GM12874 (cell line): ENCODE data around the gene CCDC85C.

ENCODE experiments used
- CTCF ChIP-seq: IDR thresholded peaks from 2 replicates; pipeline ENCODE4 v1.5.1; 2011; ENCODE audit warnings: low read depth, mild to moderate bottlenecking, control low read depth, low read length, moderate library complexity; ENCODE audit not compliant: insufficient read depth

Gene CCDC85C

GRCh38 chr14:99603471-99604277 lies at the start of gene CCDC85C:
TSS of gene CCDC85C (minus strand) at chr14:99604207. CDS start at chr14:99603959, 248 bp downstream.
- TF ChIP-seq CTCF, result no peak

DNA sequence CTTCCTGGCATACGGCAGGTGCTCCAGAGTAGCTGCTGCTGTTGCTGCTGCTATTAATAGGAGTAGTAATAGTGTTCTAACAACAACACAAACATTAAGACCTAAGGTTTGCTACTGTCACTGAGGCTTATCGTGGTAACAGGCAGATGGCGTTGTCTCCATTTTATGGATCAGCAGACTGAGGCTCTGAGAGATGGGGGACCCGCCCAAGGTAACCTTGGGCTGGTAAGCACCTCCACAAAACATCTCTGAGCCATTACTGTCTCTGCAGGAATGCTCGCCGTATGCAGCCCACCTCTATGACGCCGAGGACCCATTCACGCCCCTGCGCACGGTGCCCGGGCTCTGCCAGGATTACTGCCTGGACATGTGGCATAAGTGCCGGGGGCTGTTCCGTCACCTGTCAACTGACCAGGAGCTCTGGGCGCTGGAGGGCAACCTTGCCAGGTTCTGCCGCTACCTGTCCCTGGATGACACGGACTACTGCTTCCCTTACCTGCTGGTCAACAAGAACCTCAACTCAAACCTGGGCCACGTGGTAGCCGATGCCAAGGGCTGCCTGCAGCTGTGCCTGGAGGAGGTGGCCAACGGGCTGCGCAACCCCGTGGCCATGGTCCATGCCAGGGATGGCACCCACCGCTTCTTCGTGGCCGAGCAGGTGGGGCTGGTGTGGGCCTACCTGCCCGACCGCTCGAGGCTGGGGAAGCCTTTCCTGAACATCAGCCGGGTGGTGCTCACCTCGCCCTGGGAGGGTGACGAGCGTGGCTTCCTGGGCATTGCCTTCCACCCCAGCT lies 48.1 kb upstream of the CCDC85C start:
- TF ChIP-seq CTCF, result no peak

- no peak for TF ChIP-seq CTCF
Observed at GRCh38 chr14:99650189-99650588, 46.2 kb upstream of the CCDC85C start.

DNA sequence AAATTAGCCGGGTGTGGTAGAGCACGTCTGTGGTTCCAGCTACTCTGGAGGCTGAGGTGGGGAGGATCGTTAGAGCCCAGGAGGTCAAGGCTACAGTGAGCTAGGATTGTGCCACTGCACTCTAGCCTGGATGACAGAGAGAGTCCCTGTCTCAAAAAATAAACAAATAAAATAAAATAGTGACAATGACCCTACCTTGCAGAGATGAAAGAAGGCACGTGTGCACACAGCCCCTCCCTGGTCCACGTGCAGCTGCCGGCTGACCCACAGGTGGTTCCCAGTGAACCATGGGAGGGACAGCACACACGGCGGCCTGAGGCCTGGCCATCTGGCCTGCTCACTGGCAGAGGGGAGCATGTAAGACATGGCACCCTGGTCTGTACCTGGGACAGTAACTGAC lies 45.6 kb upstream of the CCDC85C start:
- no peak for TF ChIP-seq CTCF

- no peak for TF ChIP-seq CTCF
Observed at GRCh38 chr14:99649219-99649618, 45.2 kb upstream of the CCDC85C start.

DNA sequence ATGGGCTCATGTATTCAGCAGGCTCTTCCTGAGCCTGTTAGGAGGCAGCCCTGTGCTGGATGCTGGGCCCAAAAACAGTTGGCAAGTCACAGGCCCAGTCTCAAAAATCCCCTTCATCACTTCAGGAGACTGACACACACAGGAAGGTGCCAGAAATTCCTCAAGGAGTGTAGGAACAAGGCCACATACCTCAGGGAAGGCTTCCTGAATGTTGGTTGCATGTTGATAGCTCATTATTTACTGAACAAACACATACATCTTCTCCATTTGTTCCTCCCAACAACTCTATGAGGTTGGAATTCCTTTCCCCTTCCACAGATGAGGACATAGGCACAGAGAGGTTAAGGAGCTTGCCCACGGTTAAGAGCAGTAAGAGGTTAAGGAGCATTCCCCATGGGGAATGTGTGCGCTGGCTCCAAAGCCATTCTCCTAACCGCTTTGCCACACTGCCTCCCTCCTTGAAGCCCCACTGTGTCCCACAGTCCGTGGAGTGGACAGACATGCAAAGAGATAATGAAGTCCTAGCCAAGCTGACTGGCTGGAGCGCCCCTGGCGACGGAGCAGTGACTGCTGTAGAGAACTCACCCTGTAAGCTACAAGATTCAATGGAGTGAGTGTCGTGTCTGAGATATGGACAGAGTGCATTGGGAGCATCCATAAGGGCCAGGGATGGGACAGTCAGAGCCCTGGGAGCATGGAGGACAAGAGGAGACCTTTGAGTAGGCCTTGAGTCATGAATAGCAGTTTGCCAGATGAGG lies 44.2 kb upstream of the CCDC85C start:
- TF ChIP-seq CTCF, result no peak

- TF ChIP-seq CTCF, result no peak
Observed at GRCh38 chr14:99647411-99647810, 43.4 kb upstream of the CCDC85C start.
